Measurements from ENCODE around the gene CDH2. TPM values are rescaled to one million over a fixed set of nuclear protein-coding genes. Genes with fewer than 3 reads are reported as not detected.

The CDH2 gene
- total and polyA plus RNA-seq, 4 donors, result 0.14 to 5.0 (median 0.87) TPM

GRCh38 chr18:28050545-28050944 lies 126.4 kb downstream of the CDH2 start:
- ATAC-seq (ENCODE audit: insufficient read depth, low FRiP score) (no peak), DNase-seq (no peak)
- H3K9me3 ChIP-seq (ENCODE audit: control insufficient read depth in 4 of 4, insufficient read depth in 3 of 4, low read length in 3 of 4), result no peaks in the 10 kb centered on the region
- no peak overlapping the region for H3K27ac ChIP-seq (ENCODE audit: low read depth in 1 of 2, low read length in 1 of 2)
- no peaks in the 10 kb centered on the region for H3K27me3 ChIP-seq (ENCODE audit: control insufficient read depth in 3 of 3, insufficient read depth in 3 of 3, low read length in 2 of 3)
- no peak overlapping the region for H3K4me3 ChIP-seq
- no peak overlapping the region for H3K9ac ChIP-seq (ENCODE audit: insufficient read depth in 1 of 2, low read length in 2 of 2)
- H3K4me1 ChIP-seq (ENCODE audit: control insufficient read depth in 5 of 5, insufficient read depth in 5 of 5, low read length in 5 of 5), result peaks cover 0 to 26% (median 0%) of the 10 kb centered on the region in 5 donors
- TF ChIP-seq CTCF (IDR thresholded peaks at IDR 0.05; ENCODE audit: control extremely low read depth, extremely low read depth), result no peak
- no peaks in the 10 kb centered on the region for H3K36me3 ChIP-seq (ENCODE audit: control insufficient read depth in 4 of 4, insufficient read depth in 4 of 4, low read length in 4 of 4)

- Histone ChIP-seq H3K4me1 (ENCODE audit: control insufficient read depth in 5 of 5, insufficient read depth in 5 of 5, low read length in 5 of 5) (peaks cover 0 to 23% (median 0%) of the 10 kb centered on the region in 5 donors), H3K4me3 (no peak overlapping the region), H3K9ac (ENCODE audit: insufficient read depth in 1 of 2, low read length in 2 of 2) (no peak overlapping the region), H3K27me3 (ENCODE audit: control insufficient read depth in 3 of 3, insufficient read depth in 3 of 3, low read length in 2 of 3) (no peaks in the 10 kb centered on the region), H3K27ac (ENCODE audit: low read depth in 1 of 2, low read length in 1 of 2) (peak overlapping the region in 1 of 2 donors; percentile 21), H3K36me3 (ENCODE audit: control insufficient read depth in 4 of 4, insufficient read depth in 4 of 4, low read length in 4 of 4) (no peaks in the 10 kb centered on the region), H3K9me3 (ENCODE audit: control insufficient read depth in 4 of 4, insufficient read depth in 3 of 4, low read length in 3 of 4) (no peaks in the 10 kb centered on the region)
- DNase-seq, result peak in 1 of 3 donors; percentile 13
- no peak for TF ChIP-seq CTCF (IDR thresholded peaks at IDR 0.05; ENCODE audit: control extremely low read depth, extremely low read depth)
- no peak for ATAC-seq (ENCODE audit: insufficient read depth, low FRiP score)
- 76 to 79% methylated on average over 2 of the region's 2 CpGs for WGBS, 2 donors
These were observed 128.3 kb downstream of the CDH2 start for GRCh38 chr18:28048612-28049011.

GRCh38 chr18:28045880-28046279 lies 131.1 kb downstream of the CDH2 start:
- ATAC-seq (ENCODE audit: insufficient read depth, low FRiP score) (no peak), DNase-seq (no peak)
- Histone ChIP-seq H3K27ac (ENCODE audit: low read depth in 1 of 2, low read length in 1 of 2) (peak overlapping the region in 1 of 2 donors; percentile 49), H3K9me3 (ENCODE audit: control insufficient read depth in 4 of 4, insufficient read depth in 3 of 4, low read length in 3 of 4) (no peaks in the 10 kb centered on the region), H3K4me1 (ENCODE audit: control insufficient read depth in 5 of 5, insufficient read depth in 5 of 5, low read length in 5 of 5) (peaks cover 0 to 21% (median 0%) of the 10 kb centered on the region in 5 donors), H3K4me3 (no peak overlapping the region), H3K36me3 (ENCODE audit: control insufficient read depth in 4 of 4, insufficient read depth in 4 of 4, low read length in 4 of 4) (no peaks in the 10 kb centered on the region), H3K27me3 (ENCODE audit: control insufficient read depth in 3 of 3, insufficient read depth in 3 of 3, low read length in 2 of 3) (no peaks in the 10 kb centered on the region), H3K9ac (ENCODE audit: insufficient read depth in 1 of 2, low read length in 2 of 2) (no peak overlapping the region)
- TF ChIP-seq CTCF (IDR thresholded peaks at IDR 0.05; ENCODE audit: control extremely low read depth, extremely low read depth), result no peak
- WGBS, 2 donors, result 70 to 85% methylated on average over 3 of the region's 3 CpGs

GRCh38 chr18:28045176-28045810 lies 131.6 kb downstream of the CDH2 start:
- ATAC-seq (ENCODE audit: insufficient read depth, low FRiP score) (no peak), DNase-seq (peak in 2 of 3 donors; percentile 42 to 47)
- Histone ChIP-seq H3K9me3 (ENCODE audit: control insufficient read depth in 4 of 4, insufficient read depth in 3 of 4, low read length in 3 of 4) (no peaks in the 10 kb centered on the region), H3K4me1 (ENCODE audit: control insufficient read depth in 5 of 5, insufficient read depth in 5 of 5, low read length in 5 of 5) (peaks cover 0 to 18% (median 0%) of the 10 kb centered on the region in 5 donors), H3K9ac (ENCODE audit: insufficient read depth in 1 of 2, low read length in 2 of 2) (no peak overlapping the region), H3K36me3 (ENCODE audit: control insufficient read depth in 4 of 4, insufficient read depth in 4 of 4, low read length in 4 of 4) (no peaks in the 10 kb centered on the region), H3K27ac (ENCODE audit: low read depth in 1 of 2, low read length in 1 of 2) (peak overlapping the region in 1 of 2 donors; percentile 49), H3K4me3 (no peak overlapping the region), H3K27me3 (ENCODE audit: control insufficient read depth in 3 of 3, insufficient read depth in 3 of 3, low read length in 2 of 3) (no peaks in the 10 kb centered on the region)
- no peak for TF ChIP-seq CTCF (IDR thresholded peaks at IDR 0.05; ENCODE audit: control extremely low read depth, extremely low read depth)
- 30 to 63% methylated on average over 3 of the region's 3 CpGs for WGBS, 2 donors
